CD14-positive monocyte (primary cell): ENCODE data around the gene MORN1. TPM values are rescaled to one million over a fixed set of nuclear protein-coding genes. Genes with fewer than 3 reads are reported as not detected.

Experiments used
- DNase-seq, 3 donors: peaks; one replicate each; pipeline ENCODE4 v3.0.0-alpha.2; 2011 to 2022
- H2AFZ ChIP-seq: 2 replicates; pipeline ENCODE4 v1.6.0; 2012; ENCODE audit warnings: mild to moderate bottlenecking, low read depth, low read length, inconsistent platforms; ENCODE audit not compliant: insufficient read depth, poor library complexity, severe bottlenecking
- H3K27ac ChIP-seq, 2 donors: 1 replicate in 1 of 2; 2 replicates in 1 of 2; pipeline ENCODE4 v1.5.1; 2012 to 2013; ENCODE audit warnings: low read length in 2 of 2, control low read depth in 1 of 2, inconsistent platforms in 1 of 2, low read depth in 1 of 2, mild to moderate bottlenecking in 1 of 2
- H3K27me3 ChIP-seq, 2 donors: one replicate each; pipeline versions ENCODE4 v1.6.0 to v1.6.1; 2011 to 2013; ENCODE audit warnings: low read length in 2 of 2; ENCODE audit not compliant: control insufficient read depth in 2 of 2, insufficient read depth in 2 of 2
- H3K36me3 ChIP-seq, 2 donors: replicated peaks in 1 of 2; 1 replicate in 1 of 2; 2 replicates in 1 of 2; pipeline versions ENCODE4 v1.5.1 to v1.6.1; 2012 to 2013; ENCODE audit warnings: low read length in 2 of 2, control low read depth in 1 of 2, inconsistent platforms in 1 of 2, mild to moderate bottlenecking in 1 of 2; ENCODE audit not compliant: insufficient read depth in 2 of 2, control insufficient read depth in 1 of 2
- H3K4me1 ChIP-seq, 2 donors: 1 replicate in 1 of 2; 2 replicates in 1 of 2; pipeline versions ENCODE4 v1.5.1 to v1.6.1; 2012 to 2013; ENCODE audit warnings: low read length in 2 of 2, control low read depth in 1 of 2, inconsistent platforms in 1 of 2, mild to moderate bottlenecking in 1 of 2, moderate library complexity in 1 of 2; ENCODE audit not compliant: insufficient read depth in 2 of 2, control insufficient read depth in 1 of 2
- H3K4me2 ChIP-seq: replicated peaks from 2 replicates; pipeline ENCODE3; 2012; ENCODE audit warnings: low read length, moderate library complexity, mild to moderate bottlenecking; ENCODE audit not compliant: poor library complexity, severe bottlenecking; ENCODE audit errors: extremely low read depth
- H3K4me3 ChIP-seq, 3 experiments: fragments of 200-600 bp in 1 of 3; sonication (generic) in 1 of 3; replicated peaks in 1 of 3; 1 replicate in 2 of 3; 2 replicates in 1 of 3; pipeline ENCODE4 v1.5.1; 2011 to 2013; ENCODE audit warnings: low read length in 3 of 3, mild to moderate bottlenecking in 3 of 3, control low read depth in 2 of 3, low read depth in 2 of 3, inconsistent platforms in 1 of 3, moderate library complexity in 1 of 3
- H3K79me2 ChIP-seq: 2 replicates; pipeline ENCODE4 v1.6.0; 2012; ENCODE audit warnings: mild to moderate bottlenecking, control low read depth, inconsistent platforms, low read length, moderate library complexity; ENCODE audit not compliant: insufficient read depth
- H3K9ac ChIP-seq: 2 replicates; pipeline ENCODE4 v1.6.0; 2017; ENCODE audit warnings: low read length, mild to moderate bottlenecking; ENCODE audit not compliant: insufficient read depth, poor library complexity, severe bottlenecking
- H3K9me3 ChIP-seq, 2 donors: replicated peaks in 1 of 2; 1 replicate in 1 of 2; 2 replicates in 1 of 2; pipeline versions ENCODE4 v1.5.1 to v1.6.1; 2012 to 2013; ENCODE audit warnings: low read length in 2 of 2, control low read depth in 1 of 2; ENCODE audit not compliant: control insufficient read depth in 1 of 2, insufficient read depth in 1 of 2
- H4K20me1 ChIP-seq: 2 replicates; pipeline ENCODE4 v1.6.0; 2012; ENCODE audit warnings: mild to moderate bottlenecking, low read length, control low read depth, moderate library complexity; ENCODE audit not compliant: insufficient read depth
- H3K27ac Mint-ChIP-seq, 7 donors: one replicate each; pipeline ENCODE4 v1.8.0; 2020; ENCODE audit warnings: mild to moderate bottlenecking in 7 of 7, mixed read lengths in 7 of 7, moderate library complexity in 6 of 7, inconsistent platforms in 2 of 7
- H3K27me3 Mint-ChIP-seq, 3 donors: one replicate each; pipeline ENCODE4 v1.8.0; 2021 to 2022; ENCODE audit warnings: low read depth in 3 of 3, mild to moderate bottlenecking in 3 of 3, mixed read lengths in 3 of 3, moderate library complexity in 3 of 3, inconsistent platforms in 1 of 3
- H3K36me3 Mint-ChIP-seq, 2 donors: one replicate each; pipeline ENCODE4 v1.8.0; 2020; ENCODE audit warnings: mixed read lengths in 2 of 2, inconsistent platforms in 1 of 2, mild to moderate bottlenecking in 1 of 2
- H3K4me1 Mint-ChIP-seq: one replicate; pipeline ENCODE4 v1.8.0; 2020; ENCODE audit warnings: mild to moderate bottlenecking, mixed read lengths
- H3K4me3 Mint-ChIP-seq, 2 donors: one replicate each; pipeline ENCODE4 v1.8.0; 2020; ENCODE audit warnings: mild to moderate bottlenecking in 2 of 2, mixed read lengths in 2 of 2, moderate library complexity in 1 of 2
- H3K9me3 Mint-ChIP-seq, 7 donors: one replicate each; pipeline ENCODE4 v1.8.0; 2020 to 2022; ENCODE audit warnings: mixed read lengths in 7 of 7, mild to moderate bottlenecking in 6 of 7, moderate library complexity in 6 of 7, inconsistent platforms in 2 of 7
- CTCF ChIP-seq: fragments of 200-600 bp; IDR thresholded peaks from one replicate; pipeline ENCODE4 v1.8.0; 2022; ENCODE audit warnings: antibody characterized with exemption, mild to moderate bottlenecking
- WGBS: methylation state at CpG from one replicate; pipeline ENCODE4 v1.1.5; 2013; ENCODE audit warnings: missing lambda C conversion rate; ENCODE audit not compliant: insufficient coverage; 5-methylcytosine and 5-hydroxymethylcytosine counted together
- intact Hi-C, 2 donors: fragments of 100-400 bp; cut with micrococcal nuclease; formaldehyde crosslinking; loops; one replicate each; pipeline versions ENCODE4 v1.15.0 to v1.15.1; 2023
- polyA plus RNA-seq, 3 donors: library from polyadenylated mRNA; depleted of rRNA in 1 of 3; unstranded in 2 of 3; stranded (reverse) in 1 of 3; fragments of 300-500 nt in 2 of 3; fragments of >200 nt in 1 of 3; fragmentation: Illumina TruSeq in 2 of 3; gene quantifications; 1 replicate in 2 of 3; 2 replicates in 1 of 3; pipeline ENCODE4 v1.2.3, GENCODE V29; 2012 to 2021

MORN1 gene
- polyA plus RNA-seq, 3 donors, result 1.5 to 3.0 (median 1.7) TPM

- Histone ChIP-seq H3K4me3 (peak overlapping the region in 1 of 3 experiments; percentile 37), H3K4me2 (peak overlapping the region; percentile 54), H3K27ac (no peak overlapping the region), H3K9ac (no peak overlapping the region), H4K20me1 (peaks cover 31% of the 10 kb centered on the region), H3K36me3 (peaks cover 4 to 7% of the 10 kb centered on the region in 2 donors), H3K9me3 (no peaks in the 10 kb centered on the region), H2AFZ (no peak overlapping the region), H3K27me3 (peaks cover 5 to 43% of the 10 kb centered on the region in 2 donors), H3K79me2 (no peaks in the 10 kb centered on the region), H3K4me1 (peaks cover 15 to 23% of the 10 kb centered on the region in 2 donors)
- Mint-ChIP-seq H3K9me3 (no peaks in the 10 kb centered on the region), H3K36me3 (peaks cover 8 to 9% of the 10 kb centered on the region in 2 donors), H3K27ac (peak overlapping the region in 1 of 7 donors; percentile 2), H3K4me3 (peak overlapping the region in 1 of 2 donors; percentile 71), H3K27me3 (peaks cover 12 to 54% (median 25%) of the 10 kb centered on the region in 3 donors), H3K4me1 (peaks cover 4% of the 10 kb centered on the region)
- no peak for TF ChIP-seq CTCF
- intact Hi-C loops, result loop anchor here (5.0 to 10.0 kb wide), 2 partner anchors 116 to 119 kb away; partner anchors contain the start of gene FAAP20 (in 1 of the 2)
- WGBS, result 59% methylated on average over 17 of the region's 18 CpGs
- DNase-seq, result no peak
Measured at GRCh38 chr1:2313651-2314261, 77.6 kb downstream of the MORN1 start.

GRCh38 chr1:2312515-2313301 lies 78.6 kb downstream of the MORN1 start:
- H3K9ac ChIP-seq, result peak overlapping the region; percentile 1
- no peak for DNase-seq
- H3K27me3 ChIP-seq, result peaks cover 5 to 43% of the 10 kb centered on the region in 2 donors
- H3K4me3 Mint-ChIP-seq, result no peak overlapping the region
- H3K9me3 Mint-ChIP-seq, result peaks cover 0 to under 1% (median 0%) of the 10 kb centered on the region in 7 donors
- no peaks in the 10 kb centered on the region for H3K79me2 ChIP-seq
- no peak overlapping the region for H3K27ac Mint-ChIP-seq
- no peaks in the 10 kb centered on the region for H3K9me3 ChIP-seq
- H3K27ac ChIP-seq, result no peak overlapping the region
- peaks cover 14 to 16% of the 10 kb centered on the region in 2 donors for H3K36me3 ChIP-seq
- intact Hi-C loops, result loop anchor here (5.0 to 10.0 kb wide), 2 partner anchors 115 to 118 kb away; partner anchors contain the start of gene FAAP20 (in 1 of the 2)
- H3K4me2 ChIP-seq, result no peak overlapping the region
- WGBS, result 72% methylated on average over 15 of the region's 24 CpGs
- H3K4me1 Mint-ChIP-seq, result peaks cover 4% of the 10 kb centered on the region
- TF ChIP-seq CTCF, result no peak
- H2AFZ ChIP-seq, result no peak overlapping the region
- peaks cover 15 to 23% of the 10 kb centered on the region in 2 donors for H3K4me1 ChIP-seq
- no peak overlapping the region for H3K4me3 ChIP-seq
- H4K20me1 ChIP-seq, result peaks cover 41% of the 10 kb centered on the region
- H3K36me3 Mint-ChIP-seq, result peaks cover 18 to 19% of the 10 kb centered on the region in 2 donors
- peaks cover 12 to 50% (median 25%) of the 10 kb centered on the region in 3 donors for H3K27me3 Mint-ChIP-seq
